H9 (cell line): ENCODE data around the gene SPATS2. TPM values are rescaled to one million over a fixed set of nuclear protein-coding genes. Genes with fewer than 3 reads are reported as not detected.

ENCODE experiments used
- DNase-seq: peaks from one replicate; pipeline ENCODE4 v3.0.0-alpha.2; 2017
- H2AFZ ChIP-seq: one replicate; pipeline ENCODE4 v1.6.1; 2013; ENCODE audit warnings: mild to moderate bottlenecking, low read length, control low read depth, moderate library complexity
- H2AK5ac ChIP-seq: 2 replicates; pipeline ENCODE4 v1.6.1; 2013; ENCODE audit warnings: low read length, control low read depth, mixed read lengths; ENCODE audit not compliant: insufficient read length
- H2BK120ac ChIP-seq: one replicate; pipeline ENCODE4 v1.6.1; 2013; ENCODE audit warnings: low read depth, mild to moderate bottlenecking, low read length, control low read depth, inconsistent platforms; ENCODE audit not compliant: poor library complexity, severe bottlenecking
- H2BK12ac ChIP-seq: 2 replicates; pipeline ENCODE4 v1.6.1; 2013; ENCODE audit warnings: low read length, control low read depth, mixed read lengths, low read depth; ENCODE audit not compliant: insufficient read length
- H2BK15ac ChIP-seq: 2 replicates; pipeline ENCODE4 v1.6.1; 2013; ENCODE audit warnings: low read depth, low read length, control low read depth
- H2BK20ac ChIP-seq: one replicate; pipeline ENCODE4 v1.6.1; 2013; ENCODE audit warnings: low read depth, mild to moderate bottlenecking, low read length, control low read depth, inconsistent platforms; ENCODE audit not compliant: poor library complexity, severe bottlenecking
- H2BK5ac ChIP-seq: 2 replicates; pipeline ENCODE4 v1.6.1; 2013; ENCODE audit warnings: low read length, control low read depth, mixed read lengths; ENCODE audit not compliant: insufficient read length
- H3K14ac ChIP-seq: 2 replicates; pipeline ENCODE4 v1.6.1; 2013; ENCODE audit warnings: low read length, control low read depth; ENCODE audit not compliant: insufficient read depth
- H3K18ac ChIP-seq: 2 replicates; pipeline ENCODE4 v1.6.1; 2013; ENCODE audit warnings: low read depth, mild to moderate bottlenecking, mixed read lengths, low read length, control low read depth; ENCODE audit not compliant: insufficient read length
- H3K23ac ChIP-seq: 2 replicates; pipeline ENCODE4 v1.6.1; 2013; ENCODE audit warnings: low read length, control low read depth, mixed read lengths, low read depth; ENCODE audit not compliant: insufficient read length
- H3K23me2 ChIP-seq: 2 replicates; pipeline ENCODE4 v1.6.1; 2013; ENCODE audit warnings: low read depth, mild to moderate bottlenecking, mixed read lengths, low read length, control low read depth; ENCODE audit not compliant: insufficient read length, poor library complexity, severe bottlenecking
- H3K27ac ChIP-seq: 2 replicates; pipeline ENCODE4 v1.5.1; 2013; ENCODE audit warnings: low read length, control low read depth, mixed read lengths, low read depth; ENCODE audit not compliant: insufficient read length
- H3K27me3 ChIP-seq: 2 replicates; pipeline ENCODE4 v1.6.1; 2013; ENCODE audit warnings: low read length, control low read depth, inconsistent platforms; ENCODE audit not compliant: insufficient read depth
- H3K4ac ChIP-seq: 2 replicates; pipeline ENCODE4 v1.6.1; 2013; ENCODE audit warnings: low read depth, mild to moderate bottlenecking, control low read depth, inconsistent platforms, low read length, moderate library complexity
- H3K4me1 ChIP-seq: 2 replicates; pipeline ENCODE4 v1.6.1; 2013; ENCODE audit warnings: low read length, control low read depth, inconsistent platforms; ENCODE audit not compliant: insufficient read depth
- H3K4me2 ChIP-seq: 2 replicates; pipeline ENCODE4 v1.6.1; 2013; ENCODE audit warnings: low read length, control low read depth, mixed read lengths; ENCODE audit not compliant: insufficient read length, insufficient read depth
- H3K56ac ChIP-seq: 2 replicates; pipeline ENCODE4 v1.6.1; 2013; ENCODE audit warnings: low read depth, mild to moderate bottlenecking, mixed read lengths, low read length, control low read depth; ENCODE audit not compliant: insufficient read length
- H3K79me1 ChIP-seq: 2 replicates; pipeline ENCODE4 v1.6.1; 2013; ENCODE audit warnings: low read depth, mild to moderate bottlenecking, moderate library complexity, low read length, control low read depth, inconsistent platforms; ENCODE audit not compliant: insufficient read depth, poor library complexity, severe bottlenecking
- H3K79me2 ChIP-seq: 2 replicates; pipeline ENCODE4 v1.6.1; 2013; ENCODE audit warnings: low read length, control low read depth, inconsistent platforms; ENCODE audit not compliant: insufficient read depth
- H3K9ac ChIP-seq: 2 replicates; pipeline ENCODE4 v1.6.1; 2013; ENCODE audit warnings: low read length, control low read depth, mixed read lengths; ENCODE audit not compliant: insufficient read length; ENCODE audit errors: extremely low read depth
- H3K9me3 ChIP-seq: one replicate; pipeline ENCODE4 v1.6.1; 2013; ENCODE audit warnings: low read depth, low read length, inconsistent platforms; ENCODE audit not compliant: control insufficient read depth
- H3T11ph ChIP-seq: one replicate; pipeline ENCODE4 v1.6.1; 2013; ENCODE audit warnings: mild to moderate bottlenecking, low read length, control low read depth, inconsistent platforms
- H4K20me1 ChIP-seq: one replicate; pipeline ENCODE4 v1.6.1; 2013; ENCODE audit not compliant: control insufficient read depth, insufficient read length, insufficient read depth
- H4K5ac ChIP-seq: 2 replicates; pipeline ENCODE4 v1.6.1; 2013; ENCODE audit warnings: low read depth, mild to moderate bottlenecking, mixed read lengths, low read length, control low read depth; ENCODE audit not compliant: insufficient read length
- H4K8ac ChIP-seq: replicated peaks from 2 replicates; pipeline ENCODE4 v1.6.1; 2013; ENCODE audit warnings: low read length, control low read depth, mixed read lengths, low read depth; ENCODE audit not compliant: insufficient read length
- H4K91ac ChIP-seq: 2 replicates; pipeline ENCODE4 v1.6.1; 2013; ENCODE audit warnings: low read depth, mild to moderate bottlenecking, moderate library complexity, mixed read lengths, low read length, control low read depth; ENCODE audit not compliant: insufficient read length
- H3K27ac Mint-ChIP-seq, 3 experiments: 2 replicates in 2 of 3; 3 replicates in 1 of 3; pipeline ENCODE4 v1.8.0; 2020 to 2021; ENCODE audit warnings: mixed read lengths in 3 of 3, mild to moderate bottlenecking in 1 of 3, moderate library complexity in 1 of 3
- H3K27me3 Mint-ChIP-seq: 2 replicates; pipeline ENCODE4 v1.8.0; 2021; ENCODE audit warnings: low read depth, mild to moderate bottlenecking, moderate library complexity, mixed read lengths
- H3K36me3 Mint-ChIP-seq, 3 experiments: 2 replicates in 2 of 3; 3 replicates in 1 of 3; pipeline ENCODE4 v1.8.0; 2020 to 2021; ENCODE audit warnings: low read depth in 3 of 3, mixed read lengths in 3 of 3; ENCODE audit not compliant: insufficient read depth in 1 of 3
- H3K4me1 Mint-ChIP-seq, 2 experiments: 2 replicates each; pipeline ENCODE4 v1.8.0; 2020; ENCODE audit warnings: mixed read lengths in 2 of 2
- H3K4me3 Mint-ChIP-seq, 2 experiments: 2 replicates in 1 of 2; 3 replicates in 1 of 2; pipeline ENCODE4 v1.8.0; 2020 to 2021; ENCODE audit warnings: mild to moderate bottlenecking in 2 of 2, mixed read lengths in 2 of 2, moderate library complexity in 1 of 2
- H3K9me3 Mint-ChIP-seq, 2 experiments: 2 replicates in 1 of 2; 3 replicates in 1 of 2; pipeline ENCODE4 v1.8.0; 2020; ENCODE audit warnings: mild to moderate bottlenecking in 2 of 2, mixed read lengths in 2 of 2, moderate library complexity in 1 of 2
- CTCF ChIP-seq: fragments of 200-600 bp; sonication (generic); conservative IDR thresholded peaks from 3 replicates; pipeline ENCODE4 v1.8.0; 2021; ENCODE audit warnings: antibody characterized with exemption, mild to moderate bottlenecking
- WGBS: extraction: QIAGEN DNeasy Blood & Tissue Kit; methylation state at CpG from one replicate; pipeline ENCODE4 v1.1.7; 2013; ENCODE audit warnings: missing lambda C conversion rate, low lambda C conversion rate, mixed read lengths; ENCODE audit not compliant: insufficient read length; ENCODE audit errors: extremely low coverage; 5-methylcytosine and 5-hydroxymethylcytosine counted together
- total RNA-seq: library from RNA; stranded (reverse); gene quantifications from 2 replicates; pipeline ENCODE4 v1.2.1, GENCODE V29; 2021

SPATS2 gene
- total RNA-seq, 1 experiment from 2014 or later: 17.1 TPM

- Histone ChIP-seq H4K5ac (no peak overlapping the region), H2AK5ac (no peak overlapping the region), H3K79me1 (peaks cover 5% of the 10 kb centered on the region), H3K14ac (no peak overlapping the region), H3K56ac (no peak overlapping the region), H3K18ac (no peak overlapping the region), H2BK12ac (no peak overlapping the region), H4K8ac (no peak overlapping the region), H3K4ac (no peak overlapping the region), H3K9ac (no peak overlapping the region), H3K4me1 (no peaks in the 10 kb centered on the region), H3K79me2 (peaks cover 3% of the 10 kb centered on the region; the same call in 1 of the 2 replicates), H2BK120ac (no peak overlapping the region), H3K23me2 (no peaks in the 10 kb centered on the region), H3K27ac (no peak overlapping the region), H3K27me3 (no peaks in the 10 kb centered on the region), H2BK20ac (no peak overlapping the region), H3K9me3 (no peaks in the 10 kb centered on the region), H3T11ph (no peak overlapping the region), H2BK5ac (no peak overlapping the region), H3K23ac (no peak overlapping the region), H4K20me1 (no peaks in the 10 kb centered on the region), H2BK15ac (no peak overlapping the region), H3K4me2 (no peak overlapping the region), H2AFZ (no peak overlapping the region), H4K91ac (no peak overlapping the region)
- no CpG with 5 or more reads among the region's 1 CpG for WGBS
- no peak overlapping the region for H3K4me3 Mint-ChIP-seq
- H3K36me3 Mint-ChIP-seq: peaks cover 5 to 12% (median 5%) of the 10 kb centered on the region in 3 experiments; a peak in 3 of 7 replicates
- TF ChIP-seq CTCF: no peak
- no peak overlapping the region for H3K27ac Mint-ChIP-seq
- no peak for DNase-seq
- H3K4me1 Mint-ChIP-seq: peaks cover 3 to 6% of the 10 kb centered on the region in 2 experiments; a peak in 3 of 4 replicates
- no peaks in the 10 kb centered on the region for H3K27me3 Mint-ChIP-seq
- H3K9me3 Mint-ChIP-seq: no peaks in the 10 kb centered on the region
Measured at GRCh38 chr12:49375406-49375805, 8.1 kb downstream of the SPATS2 start.
